GM19035 (cell line): Measurements from ENCODE around the gene MYO1D.
A peak's percentile ranks its signal among the peaks of the same experiment; 100 is the strongest.

Experiments
- ATAC-seq: cut with Tn5 transposase; IDR thresholded peaks from one replicate; pipeline ENCODE4 v1.9.1; 2021; ENCODE audit not compliant: unreplicated experiment

Gene MYO1D

GRCh38 chr17:32492648-32493289, 384.2 kb downstream of the MYO1D start:
- no peak for ATAC-seq

DNA sequence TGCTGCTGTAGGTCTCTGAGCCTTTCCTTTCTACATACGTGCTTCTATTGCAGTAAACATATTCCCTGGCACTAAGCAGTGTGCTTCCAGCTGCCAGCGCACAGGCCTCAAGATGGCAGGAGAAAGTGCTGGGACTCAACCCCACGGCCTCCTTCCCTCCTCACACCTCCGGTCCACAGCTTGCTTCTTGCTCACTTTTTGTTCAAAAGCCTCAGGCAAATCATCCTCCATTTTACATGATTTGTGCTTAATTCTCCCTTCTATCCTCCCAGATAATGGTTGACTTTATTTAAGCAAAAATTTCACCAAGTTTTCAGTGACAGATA, 384.7 kb downstream of the MYO1D start:
- ATAC-seq: no peak

GRCh38 chr17:32491371-32492263, 385.3 kb downstream of the MYO1D start:
- no peak for ATAC-seq

DNA sequence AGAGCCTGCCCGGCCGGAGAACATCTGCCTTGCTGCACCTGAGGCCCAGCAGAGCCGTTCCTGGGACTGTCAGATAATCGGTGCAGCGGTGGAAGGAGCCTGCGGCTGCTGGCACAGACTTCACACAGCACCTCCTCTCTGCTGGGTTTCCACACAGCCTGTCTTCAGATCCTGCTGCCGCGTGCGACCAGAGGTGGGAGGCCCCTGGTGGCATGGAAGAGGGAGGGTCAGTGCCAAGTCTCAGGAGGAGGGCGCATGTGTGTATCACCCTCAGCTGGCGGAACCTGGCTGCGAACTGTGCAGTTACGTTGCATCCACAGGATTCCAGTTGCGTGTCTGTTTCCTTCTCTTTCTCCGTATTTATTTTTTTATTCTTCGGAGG, 386.8 kb downstream of the MYO1D start:
- no peak for ATAC-seq

DNA sequence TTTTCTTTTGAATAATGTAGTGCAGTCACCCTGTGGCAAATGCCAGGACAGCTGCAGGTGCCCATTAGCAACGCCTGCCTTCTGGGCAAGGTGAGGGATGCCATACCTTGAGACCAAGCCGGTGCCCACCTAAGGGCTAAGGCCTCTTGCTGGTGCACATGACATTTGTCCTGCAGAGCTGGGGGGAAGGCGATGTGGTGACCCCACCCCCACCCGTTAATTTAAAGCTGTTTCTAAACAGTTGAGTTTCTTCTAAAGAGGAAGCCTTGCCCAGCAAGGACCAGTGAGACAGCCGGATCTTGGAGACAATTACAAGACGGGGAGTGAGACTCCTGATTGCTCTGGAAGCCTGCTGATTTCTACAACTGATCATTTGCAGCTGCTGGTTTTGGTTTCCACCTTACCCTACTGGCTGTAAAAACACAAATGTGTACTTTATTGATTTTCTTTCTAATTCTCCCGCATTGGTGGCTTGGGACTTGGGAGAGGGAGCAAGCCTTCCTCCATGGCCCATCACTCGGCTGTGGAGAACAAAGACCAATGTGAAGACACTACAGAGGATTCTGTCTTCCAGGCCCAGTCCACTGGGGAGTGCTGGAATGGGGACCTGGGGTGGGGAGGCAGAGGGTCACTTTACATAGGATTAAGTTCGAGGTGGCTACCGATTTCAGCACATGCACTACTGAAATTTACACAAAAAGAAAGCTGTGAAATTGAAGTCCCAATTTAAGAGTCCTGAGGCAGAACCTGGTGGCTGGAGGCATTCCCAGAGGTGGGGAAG, 387.4 kb downstream of the MYO1D start:
- no peak for ATAC-seq

- no peak for ATAC-seq
Observed at GRCh38 chr17:32488604-32489180, 388.2 kb downstream of the MYO1D start.

DNA sequence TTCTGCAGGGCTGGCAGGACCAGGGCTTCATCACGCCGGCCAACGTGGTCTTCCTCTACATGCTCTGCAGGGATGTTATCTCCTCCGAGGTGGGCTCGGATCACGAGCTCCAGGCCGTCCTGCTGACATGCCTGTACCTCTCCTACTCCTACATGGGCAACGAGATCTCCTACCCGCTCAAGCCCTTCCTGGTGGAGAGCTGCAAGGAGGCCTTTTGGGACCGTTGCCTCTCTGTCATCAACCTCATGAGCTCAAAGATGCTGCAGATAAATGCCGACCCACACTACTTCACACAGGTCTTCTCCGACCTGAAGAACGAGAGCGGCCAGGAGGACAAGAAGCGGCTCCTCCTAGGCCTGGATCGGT, 388.8 kb downstream of the MYO1D start:
- no peak for ATAC-seq

GRCh38 chr17:32487473-32488176, 389.3 kb downstream of the MYO1D start:
- ATAC-seq: peak; percentile 21

- ATAC-seq: peak; percentile 49
Observed at GRCh38 chr17:32486701-32487472, 390.0 kb downstream of the MYO1D start, which contains the start of gene CDK5R1. TSS of gene CDK5R1 (plus strand) at chr17:32486993. CDS start at chr17:32487621, 628 bp downstream.

GRCh38 chr17:32486111-32486700, 390.7 kb downstream of the MYO1D start:
- ATAC-seq: peak; percentile 55

- ATAC-seq: no peak
Observed at GRCh38 chr17:32485261-32486110, 391.4 kb downstream of the MYO1D start.

DNA sequence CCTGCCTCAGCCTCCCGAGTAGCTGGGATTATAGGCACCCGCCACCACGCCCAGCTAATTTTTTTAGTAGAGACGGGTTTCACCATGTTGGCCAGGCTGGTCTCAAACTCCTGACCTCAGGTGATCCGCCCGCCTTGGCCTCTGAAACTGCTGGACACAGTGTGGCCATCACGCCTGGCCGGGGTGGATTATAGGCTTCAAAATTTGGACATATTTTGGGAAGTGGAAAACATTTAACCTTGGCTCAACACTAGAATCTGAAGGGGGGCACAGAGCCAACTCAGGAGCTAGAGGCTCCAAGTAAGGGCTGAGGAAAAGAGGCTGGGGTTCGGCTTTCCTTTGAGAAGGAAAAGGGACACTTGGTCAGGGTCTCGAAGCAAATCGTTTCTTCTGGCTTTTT, 392.3 kb downstream of the MYO1D start:
- no peak for ATAC-seq

DNA sequence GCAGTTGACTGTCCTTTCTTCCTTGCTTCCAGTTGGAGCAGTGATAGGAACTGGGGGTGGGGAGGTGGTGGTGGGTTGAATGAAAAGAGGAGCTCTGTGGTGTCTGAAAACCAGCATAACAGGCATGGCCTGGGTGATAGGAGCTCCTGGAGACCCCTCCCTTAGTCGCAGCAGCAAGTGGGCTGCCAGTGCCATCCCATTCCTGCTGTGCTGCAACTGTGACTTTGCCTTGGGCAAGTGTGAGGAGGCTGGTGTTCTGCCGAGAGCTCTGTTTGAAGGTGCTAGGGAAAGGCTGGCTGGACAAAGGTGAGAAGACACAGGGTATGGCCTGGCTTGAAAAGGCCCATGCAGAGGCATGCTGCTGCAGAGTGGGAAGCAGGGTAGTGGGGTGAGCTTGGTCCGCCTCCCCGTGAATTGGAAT, 392.9 kb downstream of the MYO1D start:
- ATAC-seq: no peak

DNA sequence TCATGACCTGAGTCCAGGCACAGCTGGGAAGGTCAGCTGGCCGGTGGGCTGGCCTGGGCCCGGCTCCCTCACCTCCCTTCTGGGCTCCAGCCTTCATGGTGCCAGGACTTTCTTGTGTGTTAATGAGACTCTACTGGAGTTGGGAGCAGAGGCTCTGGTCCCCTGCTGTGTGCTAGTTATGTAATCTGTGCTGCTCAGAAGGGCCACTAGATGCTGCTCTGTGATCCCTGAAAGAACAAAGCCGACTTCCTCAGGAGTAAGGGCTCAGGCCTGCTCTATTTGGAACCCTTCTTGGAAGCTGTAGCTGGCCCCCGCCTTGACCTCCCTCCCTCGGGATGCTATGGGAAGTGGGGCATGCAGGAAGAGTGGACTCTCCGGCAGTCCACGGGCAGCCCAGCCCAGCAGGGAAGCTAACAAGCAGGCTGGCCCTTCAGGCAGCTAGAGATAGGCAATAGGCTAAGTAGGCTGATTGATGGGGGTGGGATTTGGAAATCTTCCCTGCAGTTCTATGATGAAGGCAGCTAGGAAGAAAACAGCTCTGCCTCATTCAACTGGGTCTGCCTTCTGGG, 393.4 kb downstream of the MYO1D start:
- no peak for ATAC-seq

DNA sequence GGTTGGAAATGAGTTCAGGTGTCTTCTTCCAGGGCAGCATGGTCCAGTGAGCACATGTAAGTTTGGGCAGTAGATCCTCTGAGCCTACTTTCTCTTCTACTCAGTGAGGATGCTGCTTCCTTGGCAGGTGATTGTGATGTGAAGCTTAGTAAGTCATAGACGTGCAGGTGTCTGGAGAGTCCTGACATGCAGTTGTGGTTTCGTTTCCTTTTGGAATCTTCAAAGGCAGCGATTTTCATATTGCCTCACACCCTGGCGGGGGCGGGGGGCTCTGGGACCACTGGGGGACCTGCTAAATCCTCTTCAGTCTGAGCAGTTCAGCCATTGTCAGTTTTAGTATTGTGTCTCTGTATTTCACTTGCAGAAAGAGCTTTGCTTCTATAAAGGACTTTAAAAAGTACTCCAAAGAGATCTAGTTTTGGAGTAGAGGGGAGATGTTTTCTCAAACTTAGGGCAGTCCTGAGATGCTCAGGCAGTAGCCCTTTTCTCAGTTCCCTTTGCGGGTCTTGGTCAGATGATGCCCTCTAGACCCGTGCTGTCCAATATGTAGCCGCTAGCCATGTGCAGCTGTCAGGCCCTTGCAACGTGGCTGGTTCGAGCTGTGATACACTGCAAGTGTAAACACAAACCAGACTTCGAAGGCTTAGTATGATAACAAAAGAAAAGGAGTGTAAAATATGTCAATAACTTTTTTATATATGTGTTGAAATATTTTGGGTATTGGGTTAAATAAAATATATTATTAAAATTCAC, 394.2 kb downstream of the MYO1D start:
- ATAC-seq: no peak

- ATAC-seq: no peak
Observed at GRCh38 chr17:32481193-32481592, 395.7 kb downstream of the MYO1D start.

DNA sequence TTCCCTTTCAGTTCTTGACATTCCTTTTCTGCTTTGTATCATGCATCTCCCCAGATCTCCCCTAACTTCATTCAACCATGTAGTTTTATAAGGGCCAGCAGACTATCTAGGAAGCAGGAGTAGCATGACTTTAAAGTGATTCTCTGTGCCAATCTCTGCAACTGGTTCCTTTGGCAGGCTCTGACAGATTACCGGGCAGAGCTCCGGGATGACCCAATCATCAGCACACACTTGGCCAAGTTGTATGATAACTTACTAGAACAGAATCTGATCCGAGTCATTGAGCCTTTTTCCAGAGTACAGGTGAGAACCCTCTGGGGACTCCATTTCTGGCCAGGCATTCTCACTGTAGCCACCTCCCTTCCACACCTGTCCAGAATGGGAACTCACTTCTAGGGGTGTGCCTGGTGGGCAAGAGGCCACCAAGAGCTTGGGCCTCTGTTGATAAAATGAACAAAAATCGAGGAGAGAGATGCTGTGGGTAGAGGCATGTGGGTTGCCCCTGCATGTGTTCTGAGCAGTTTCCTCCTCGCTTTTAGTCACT, 397.8 kb downstream of the MYO1D start:
- no peak for ATAC-seq
